Panc1 (cell line): ENCODE results near the gene RIOX2. TPM values are rescaled to one million over a fixed set of nuclear protein-coding genes. Genes with fewer than 3 reads are reported as not detected.

ENCODE experiments used
- ATAC-seq: fragments of 200-7000 bp; cut with Tn5 transposase; 2 replicates; pipeline ENCODE4 v1.9.1; 2020; ENCODE audit warnings: mild to moderate bottlenecking, moderate library complexity
- BruUV-seq: library from RNA; stranded (reverse); fragments of 400-500 nt; replicated peaks from 2 replicates; lab custom pipeline; 2021; lab: Mats Ljungman, UMichigan
- CTCF ChIA-PET: fragments of 300-600 bp; sonication (Branson Sonifier 250); formaldehyde crosslinking; loops from one replicate; lab custom pipeline; 2022; ENCODE audit warnings: antibody characterized with exemption; lab: Charles Lee
- POLR2A ChIA-PET: fragments of 300-600 bp; sonication (Branson Sonifier 250); formaldehyde crosslinking; loops from one replicate; lab custom pipeline; 2022; ENCODE audit warnings: antibody characterized with exemption; lab: Charles Lee
- DNase-seq: peaks from one replicate; pipeline ENCODE4 v3.0.0-alpha.2; 2010; ENCODE audit warnings: low read depth, low spot score
- H3K27ac ChIP-seq: 2 replicates; pipeline ENCODE4 v1.5.1; 2011; ENCODE audit warnings: mild to moderate bottlenecking, low read length, inconsistent platforms
- H3K27me3 ChIP-seq: fragments of 200-500 bp; sonication (Bioruptor generic); 2 replicates; pipeline ENCODE4 v1.6.0; 2014; ENCODE audit warnings: low read length, inconsistent platforms; ENCODE audit not compliant: control insufficient read depth, insufficient read depth
- H3K36me3 ChIP-seq: fragments of 200-500 bp; sonication (Bioruptor generic); 2 replicates; pipeline ENCODE4 v1.5.1; 2014; ENCODE audit warnings: inconsistent platforms, mild to moderate bottlenecking, low read length, moderate library complexity; ENCODE audit not compliant: control insufficient read depth, insufficient read depth
- H3K4me1 ChIP-seq: 2 replicates; pipeline ENCODE4 v1.5.1; 2011; ENCODE audit warnings: inconsistent platforms, mild to moderate bottlenecking, low read length, moderate library complexity; ENCODE audit not compliant: control insufficient read depth, insufficient read depth
- H3K4me3 ChIP-seq, 2 experiments: 2 replicates each; pipeline ENCODE4 v1.5.1; 2011 to 2012; ENCODE audit warnings: low read depth in 2 of 2, low read length in 2 of 2, mild to moderate bottlenecking in 2 of 2, inconsistent platforms in 1 of 2, moderate library complexity in 1 of 2
- H3K9me3 ChIP-seq: fragments of 200-500 bp; sonication (Bioruptor generic); 2 replicates; pipeline ENCODE4 v1.5.1; 2014; ENCODE audit warnings: low read depth, mild to moderate bottlenecking, inconsistent platforms, low read length, moderate library complexity; ENCODE audit not compliant: control insufficient read depth, insufficient read depth
- CTCF ChIP-seq: fragments of 450-650 bp; IDR thresholded peaks from 2 replicates; pipeline ENCODE4 v1.5.1; 2017; ENCODE audit warnings: mild to moderate bottlenecking
- POLR2AphosphoS5 ChIP-seq: IDR thresholded peaks from 2 replicates; pipeline ENCODE4 v1.6.1; 2012; ENCODE audit warnings: mild to moderate bottlenecking, low read depth, low read length, moderate library complexity
- REST ChIP-seq, 2 experiments: IDR thresholded peaks; 2 replicates each; pipeline ENCODE4 v1.6.1; 2011 to 2012; ENCODE audit warnings: low read depth in 2 of 2, control low read depth in 1 of 2, low read length in 1 of 2, mild to moderate bottlenecking in 1 of 2, moderate library complexity in 1 of 2; ENCODE audit not compliant: insufficient read depth in 1 of 2
- SIN3A ChIP-seq: IDR thresholded peaks from 2 replicates; pipeline ENCODE4 v1.6.1; 2012; ENCODE audit warnings: low read depth, mild to moderate bottlenecking, low read length, moderate library complexity, borderline replicate concordance; ENCODE audit not compliant: insufficient read depth
- TCF7L2 ChIP-seq: IDR thresholded peaks from 2 replicates; pipeline ENCODE4 v1.6.1; 2011; ENCODE audit warnings: mild to moderate bottlenecking, low read depth, low read length, inconsistent platforms
- in situ Hi-C: cut with HindIII; loops from 2 replicates; pipeline ENCODE4 v1.10.0; 2016; ENCODE audit warnings: low sequenced_read_pairs, low pct_unique_long_range_greater_than_20kb
- intact Hi-C: fragments of 100-400 bp; cut with micrococcal nuclease; formaldehyde crosslinking; loops from one replicate; pipeline ENCODE4 v1.10.0; 2022; ENCODE audit not compliant: unreplicated experiment
- total RNA-seq: library from RNA; stranded (reverse); gene quantifications from one replicate; pipeline ENCODE4 v1.2.1, GENCODE V29; 2021; ENCODE audit not compliant: unreplicated experiment

The RIOX2 gene
- total RNA-seq, 1 experiment from 2014 or later = 44.1 TPM

- no TSS peak for BruUV-seq
- Histone ChIP-seq H3K36me3 (no peaks in the 10 kb centered on the region; the same call in 1 of the 2 replicates), H3K4me1 (peaks cover 20% of the 10 kb centered on the region), H3K27ac (no peak overlapping the region), H3K27me3 (no peaks in the 10 kb centered on the region), H3K4me3 (no peak overlapping the region), H3K9me3 (no peaks in the 10 kb centered on the region)
- TF ChIP-seq CTCF = no peak
- no peak for TF ChIP-seq REST (IDR thresholded peaks at IDR 0.05; ENCODE audit: insufficient read depth in 1 of 2, low read depth in 2 of 2, low read length in 1 of 2)
- no peak for TF ChIP-seq SIN3A
- no peak for TF ChIP-seq TCF7L2
- no peak for TF ChIP-seq POLR2AphosphoS5
- POLR2A ChIA-PET = no interaction called here
- intact Hi-C loops (no loop called here), in situ Hi-C loops (no loop called here)
- CTCF ChIA-PET = no interaction called here
- no peak for DNase-seq
- ATAC-seq = no peak
These were observed 2.7 kb downstream of the RIOX2 start for GRCh38 chr3:97969541-97969940.

DNA sequence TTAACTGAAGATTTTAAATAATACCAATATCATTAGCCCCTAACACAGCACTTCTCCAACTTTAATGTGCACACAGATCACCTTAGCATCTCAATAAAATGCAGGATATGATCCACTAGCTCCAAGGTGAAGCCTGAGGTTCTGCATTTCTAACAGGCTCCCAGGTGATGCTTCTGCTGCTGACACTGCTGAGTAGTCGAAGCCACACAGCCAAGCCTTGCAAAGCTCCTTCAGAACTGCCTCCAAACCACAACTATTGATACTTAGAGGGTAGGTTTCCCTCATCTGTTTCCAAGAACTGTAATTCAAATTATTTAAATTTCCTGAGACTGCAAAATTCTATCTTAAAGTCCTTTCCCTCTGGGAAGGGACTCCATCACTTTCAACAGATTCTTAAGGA lies 3.9 kb downstream of the RIOX2 start:
- no peak for TF ChIP-seq SIN3A
- TF ChIP-seq CTCF = no peak; the same call in 1 of the 2 replicates
- no peak for TF ChIP-seq TCF7L2
- TF ChIP-seq POLR2AphosphoS5 = no peak
- TF ChIP-seq REST (IDR thresholded peaks at IDR 0.05; ENCODE audit: insufficient read depth in 1 of 2, low read depth in 2 of 2, low read length in 1 of 2) = no peak
- intact Hi-C loops = no loop called here
- Histone ChIP-seq H3K4me3 (no peak overlapping the region), H3K27me3 (no peaks in the 10 kb centered on the region), H3K9me3 (no peaks in the 10 kb centered on the region), H3K36me3 (no peaks in the 10 kb centered on the region; the same call in 1 of the 2 replicates), H3K4me1 (peaks cover 20% of the 10 kb centered on the region), H3K27ac (no peak overlapping the region)
- ChIA-PET CTCF (no interaction called here), POLR2A (no interaction called here)
- no peak for DNase-seq
- in situ Hi-C loops = no loop called here
- ATAC-seq = no peak
- no TSS peak for BruUV-seq
